Kidney (tissue), 14 donors: ENCODE results near the gene MUCL3. TPM values are rescaled to one million over a fixed set of nuclear protein-coding genes. Genes with fewer than 3 reads are reported as not detected.
"Not testable (repeated sequence)": the region's sequence is repeated elsewhere in the genome, so short reads cannot be mapped to it uniquely, and the experiment has no call there.

Source experiments
- DNase-seq, 5 donors: peaks; one replicate each; pipeline ENCODE4 v3.0.0-alpha.2; 2013 to 2020
- FAIRE-seq: peaks from 2 replicates; lab custom pipeline; 2012; peaks lifted over from hg19 to GRCh38; lab: Jason Lieb, UNC
- H3K27ac ChIP-seq, 2 donors: one replicate each; pipeline ENCODE4 v1.7.0; 2013; ENCODE audit warnings: low read depth in 2 of 2, low read length in 2 of 2, inconsistent platforms in 1 of 2
- H3K27me3 ChIP-seq: one replicate; pipeline ENCODE4 v1.7.1; 2013; ENCODE audit warnings: low read length, inconsistent platforms; ENCODE audit not compliant: control insufficient read depth, insufficient read depth
- H3K36me3 ChIP-seq, 3 donors: one replicate each; pipeline versions ENCODE4 v1.7.0 to v1.7.1; 2013; ENCODE audit warnings: low read length in 3 of 3, control low read depth in 1 of 3, inconsistent platforms in 1 of 3; ENCODE audit not compliant: insufficient read depth in 3 of 3, control insufficient read depth in 2 of 3
- H3K4me1 ChIP-seq, 3 donors: one replicate each; pipeline versions ENCODE4 v1.7.0 to v1.7.1; 2013; ENCODE audit warnings: low read length in 3 of 3, inconsistent platforms in 1 of 3, low read depth in 1 of 3; ENCODE audit not compliant: control insufficient read depth in 2 of 3, insufficient read depth in 2 of 3
- H3K4me3 ChIP-seq, 3 donors: one replicate each; pipeline versions ENCODE4 v1.7.0 to v1.8.1; 2013; ENCODE audit warnings: low read length in 3 of 3, control low read depth in 1 of 3, inconsistent platforms in 1 of 3
- H3K9ac ChIP-seq, 3 donors: one replicate each; pipeline versions ENCODE4 v1.7.0 to v1.7.1; 2013; ENCODE audit warnings: low read length in 3 of 3, control low read depth in 1 of 3, inconsistent platforms in 1 of 3
- H3K9me3 ChIP-seq, 3 donors: one replicate each; pipeline versions ENCODE4 v1.7.0 to v1.7.1; 2013; ENCODE audit warnings: low read length in 3 of 3, control low read depth in 1 of 3, inconsistent platforms in 1 of 3; ENCODE audit not compliant: control insufficient read depth in 2 of 3, insufficient read depth in 1 of 3
- intact Hi-C: fragments of 100-400 bp; cut with DNase I; formaldehyde crosslinking; loops from one replicate; pipeline ENCODE4 v1.11.1; 2022
- polyA plus RNA-seq: library from polyadenylated mRNA; stranded (reverse); fragments of 350-450 nt; fragmentation: Illumina TruSeq; extraction: RNeasy Lipid Tissue Mini Kit (QIAGEN cat#74804); gene quantifications from one replicate; pipeline ENCODE4 v1.2.3, GENCODE V29; 2014; ENCODE audit warnings: low read depth, low replicate concordance; ENCODE audit not compliant: insufficient read depth
- total RNA-seq: library from RNA; stranded (reverse); fragmentation: NEBNext Ultra II Directional; extraction: Animal tissue kit (Norgen Biotek cat#: 25700); gene quantifications from one replicate; pipeline ENCODE4 v1.2.1, GENCODE V29; 2021
- TF ChIP-seq, protein P1 (sequence below): IDR thresholded peaks from 3 replicates; pipeline ENCODE4 v1.5.1; 2012; ENCODE audit warnings: mild to moderate bottlenecking, moderate library complexity, borderline replicate concordance; ENCODE audit not compliant: insufficient read depth; ENCODE audit errors: extremely low read depth
- donor health status: control.
- donor health status: control.
- donor health status: control.
- donor health status: control.
- donor health status: control.
- donor health status: DM: yes; HTN: yes; CAD: no.
- donor health status: Normal renal cell carcinoma (clear cell type).

MUCL3 gene
- total and polyA plus RNA-seq, 2 donors from 2014 or later, result 0.13 TPM; not detected in 1

- FAIRE-seq, result no peak
- no peak for DNase-seq
- Histone ChIP-seq H3K9ac (no peak overlapping the region), H3K4me3 (no peak overlapping the region), H3K27me3 (no peaks in the 10 kb centered on the region), H3K4me1 (peaks cover 0 to 4% (median 1%) of the 10 kb centered on the region in 3 donors), H3K27ac (no peak overlapping the region), H3K9me3 (no peaks in the 10 kb centered on the region), H3K36me3 (peaks cover 2 to 16% (median 13%) of the 10 kb centered on the region in 3 donors)
- intact Hi-C loops, result no loop called here
- TF ChIP-seq, protein P1, sequence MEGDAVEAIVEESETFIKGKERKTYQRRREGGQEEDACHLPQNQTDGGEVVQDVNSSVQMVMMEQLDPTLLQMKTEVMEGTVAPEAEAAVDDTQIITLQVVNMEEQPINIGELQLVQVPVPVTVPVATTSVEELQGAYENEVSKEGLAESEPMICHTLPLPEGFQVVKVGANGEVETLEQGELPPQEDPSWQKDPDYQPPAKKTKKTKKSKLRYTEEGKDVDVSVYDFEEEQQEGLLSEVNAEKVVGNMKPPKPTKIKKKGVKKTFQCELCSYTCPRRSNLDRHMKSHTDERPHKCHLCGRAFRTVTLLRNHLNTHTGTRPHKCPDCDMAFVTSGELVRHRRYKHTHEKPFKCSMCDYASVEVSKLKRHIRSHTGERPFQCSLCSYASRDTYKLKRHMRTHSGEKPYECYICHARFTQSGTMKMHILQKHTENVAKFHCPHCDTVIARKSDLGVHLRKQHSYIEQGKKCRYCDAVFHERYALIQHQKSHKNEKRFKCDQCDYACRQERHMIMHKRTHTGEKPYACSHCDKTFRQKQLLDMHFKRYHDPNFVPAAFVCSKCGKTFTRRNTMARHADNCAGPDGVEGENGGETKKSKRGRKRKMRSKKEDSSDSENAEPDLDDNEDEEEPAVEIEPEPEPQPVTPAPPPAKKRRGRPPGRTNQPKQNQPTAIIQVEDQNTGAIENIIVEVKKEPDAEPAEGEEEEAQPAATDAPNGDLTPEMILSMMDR, result no peak
These were observed 18.3 kb upstream of the MUCL3 start for GRCh38 chr6:30922447-30922852.

- FAIRE-seq, H3K4me3 ChIP-seq, H3K9me3 ChIP-seq, H3K9ac ChIP-seq, H3K4me1 ChIP-seq, intact Hi-C loops, DNase-seq, H3K27ac ChIP-seq, H3K27me3 ChIP-seq: not testable (repeated sequence)
- H3K36me3 ChIP-seq, result peaks cover 2 to 16% (median 13%) of the 10 kb centered on the region in 3 donors
These were observed 16.6 kb upstream of the MUCL3 start for GRCh38 chr6:30924040-30924627.

GRCh38 chr6:30926644-30927043, 14.1 kb upstream of the MUCL3 start:
- Histone ChIP-seq H3K36me3 (peaks cover 2 to 8% (median 4%) of the 10 kb centered on the region in 3 donors), H3K27ac (no peak overlapping the region), H3K9ac (no peak overlapping the region), H3K4me3 (no peak overlapping the region), H3K27me3 (no peaks in the 10 kb centered on the region), H3K4me1 (no peaks in the 10 kb centered on the region), H3K9me3 (peaks cover 0 to 8% (median 0%) of the 10 kb centered on the region in 3 donors)
- FAIRE-seq (no peak), DNase-seq (peak in 1 of 5 donors; percentile 90)
- intact Hi-C loops, result no loop called here
- TF ChIP-seq, protein P1, result no peak

DNA sequence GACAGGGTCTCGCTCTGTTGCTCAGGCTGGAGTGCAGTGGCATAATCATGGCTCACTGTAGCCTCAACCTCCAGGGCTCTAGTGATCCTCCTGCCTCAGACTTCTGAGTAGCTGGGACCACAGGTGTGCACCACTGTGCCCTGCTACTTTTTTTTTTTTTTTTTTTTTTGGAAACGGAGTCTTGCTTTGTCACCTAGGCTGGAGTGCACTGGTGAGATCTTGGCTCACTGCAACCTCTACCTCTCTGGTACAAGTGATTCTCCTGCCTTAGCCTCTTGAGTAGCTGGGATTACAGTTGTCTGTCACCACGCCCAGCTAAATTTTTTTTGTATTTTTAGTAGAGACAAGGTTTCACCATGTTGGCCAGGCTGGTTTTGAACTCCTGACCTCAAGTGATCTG, 13.7 kb upstream of the MUCL3 start:
- H3K27ac ChIP-seq, H3K4me1 ChIP-seq, H3K9ac ChIP-seq, FAIRE-seq, H3K36me3 ChIP-seq, H3K4me3 ChIP-seq, H3K9me3 ChIP-seq, H3K27me3 ChIP-seq, intact Hi-C loops, DNase-seq: not testable (repeated sequence)
